DMS153 treated with DMSO at 0.1 percent for 48 hours (cell line): Measurements from ENCODE around the gene VSIG2.

Experiments
- DNase-seq: peaks from one replicate; lab custom pipeline; 2025; ENCODE audit not compliant: unreplicated experiment; lab: John Stamatoyannopoulos, UW

The VSIG2 gene

DNA sequence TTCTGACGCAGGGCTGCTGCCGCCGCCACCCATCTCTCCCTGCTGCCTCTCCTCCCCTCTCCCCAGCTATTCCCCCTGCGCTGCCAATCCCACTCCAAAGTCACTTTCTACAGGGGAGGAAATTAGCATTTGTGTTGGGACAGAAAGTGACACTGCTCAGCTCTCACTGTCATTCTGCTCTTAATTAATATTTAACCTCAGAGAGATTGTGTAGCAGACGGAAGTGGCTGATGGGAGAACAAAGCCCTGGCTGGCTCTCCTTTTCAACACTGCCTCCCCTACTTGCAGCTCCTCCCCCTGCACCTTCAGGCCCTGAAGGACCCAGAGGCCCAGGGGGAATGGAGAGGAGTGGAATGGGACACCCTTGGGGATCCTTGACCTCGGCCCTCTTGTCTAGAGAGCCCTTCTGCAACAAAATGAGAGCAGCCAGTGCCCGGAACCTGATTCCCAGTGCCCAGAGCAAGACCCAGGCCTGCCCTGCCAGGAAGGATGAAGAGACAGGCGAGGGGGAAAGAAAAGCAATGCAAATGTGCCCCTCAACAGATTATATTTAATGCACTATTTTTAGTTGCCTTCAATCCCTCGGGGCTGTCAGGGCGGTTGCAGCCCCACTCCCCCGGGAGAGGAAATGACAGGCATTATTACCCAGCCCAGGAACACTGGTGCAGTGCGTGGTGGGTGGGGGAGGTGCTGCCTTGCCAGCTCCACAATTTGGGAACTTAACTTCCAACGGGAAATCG is 26.9 kb downstream of the VSIG2 start:
- DNase-seq = no peak

DNA sequence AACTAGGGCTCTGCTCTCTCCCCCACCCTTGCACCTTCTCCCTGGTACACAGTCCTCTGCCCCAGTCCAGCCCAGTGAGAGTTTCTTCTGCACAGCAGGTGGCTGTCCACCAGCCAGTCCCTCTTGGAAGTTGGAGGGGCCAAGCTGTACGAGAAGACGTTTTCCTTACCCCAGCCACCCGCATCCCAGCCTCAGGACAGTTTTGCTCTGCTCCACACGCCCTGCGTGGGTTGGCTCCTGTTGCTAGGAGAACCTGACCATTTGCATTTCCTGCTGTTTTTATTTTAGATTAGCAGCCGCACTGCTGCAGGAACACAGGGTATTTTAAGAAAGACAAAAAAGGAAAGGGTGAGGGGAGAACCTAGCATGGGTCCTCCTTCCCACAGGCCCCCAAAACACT is 29.9 kb downstream of the VSIG2 start:
- no peak for DNase-seq

GRCh38 chr11:124719534-124719933 is 32.5 kb downstream of the VSIG2 start:
- no peak for DNase-seq

GRCh38 chr11:124718801-124719200 is 33.3 kb downstream of the VSIG2 start:
- DNase-seq = no peak

GRCh38 chr11:124717786-124718651 is 34.0 kb downstream of the VSIG2 start:
- no peak for DNase-seq

- no peak for DNase-seq
Observed at GRCh38 chr11:124717421-124717785, 34.7 kb downstream of the VSIG2 start.

- DNase-seq = no peak
Observed at GRCh38 chr11:124716591-124716990, 35.5 kb downstream of the VSIG2 start.

GRCh38 chr11:124712392-124712791 is 39.7 kb downstream of the VSIG2 start:
- DNase-seq = no peak

GRCh38 chr11:124707829-124708228 is 44.2 kb downstream of the VSIG2 start:
- DNase-seq = no peak

- no peak for DNase-seq
Observed at GRCh38 chr11:124700028-124700427, 52.0 kb downstream of the VSIG2 start.

- DNase-seq = no peak
Observed at GRCh38 chr11:124699547-124699946, 52.5 kb downstream of the VSIG2 start.
